MCF 10A (cell line): ENCODE results near the gene AHCYL1. TPM values are rescaled to one million over a fixed set of nuclear protein-coding genes. Genes with fewer than 3 reads are reported as not detected.
A peak's percentile ranks its signal among the peaks of the same experiment; 100 is the strongest.

Experiments used
- BruUV-seq: library from RNA; stranded (reverse); fragments of 400-500 nt; replicated peaks from 2 replicates; lab custom pipeline; 2021; lab: Mats Ljungman, UMichigan
- CTCF ChIA-PET: fragments of 300-600 bp; sonication (Branson Sonifier 250); formaldehyde crosslinking; extraction: SDS; loops from one replicate; lab custom pipeline; 2021; ENCODE audit warnings: antibody characterized with exemption, inconsistent platforms; lab: Yijun Ruan, JAX
- POLR2A ChIA-PET: fragments of 300-600, 350-650 bp; sonication (Branson Sonifier 250); formaldehyde crosslinking; extraction: SDS; loops from one replicate; lab custom pipeline; 2020; ENCODE audit warnings: antibody characterized with exemption, inconsistent platforms; lab: Yijun Ruan, JAX
- DNase-seq: peaks from one replicate; pipeline ENCODE4 v3.0.0-alpha.2; 2018; ENCODE audit not compliant: unreplicated experiment
- H3K27ac Mint-ChIP-seq: one replicate; pipeline ENCODE4 v1.8.0; 2022; ENCODE audit warnings: mild to moderate bottlenecking, low read depth, mixed read lengths; ENCODE audit not compliant: unreplicated experiment
- H3K27me3 Mint-ChIP-seq: one replicate; pipeline ENCODE4 v1.8.0; 2022; ENCODE audit warnings: mixed read lengths; ENCODE audit not compliant: insufficient read depth, unreplicated experiment
- H3K36me3 Mint-ChIP-seq: one replicate; pipeline ENCODE4 v1.8.0; 2022; ENCODE audit warnings: mild to moderate bottlenecking, moderate library complexity, mixed read lengths; ENCODE audit not compliant: insufficient read depth, unreplicated experiment
- H3K4me1 Mint-ChIP-seq: one replicate; pipeline ENCODE4 v1.8.0; 2022; ENCODE audit warnings: mixed read lengths; ENCODE audit not compliant: insufficient read depth, unreplicated experiment
- H3K4me3 Mint-ChIP-seq: one replicate; pipeline ENCODE4 v1.8.0; 2022; ENCODE audit warnings: mild to moderate bottlenecking, moderate library complexity, mixed read lengths; ENCODE audit not compliant: unreplicated experiment
- H3K9me3 Mint-ChIP-seq: one replicate; pipeline ENCODE4 v1.8.0; 2022; ENCODE audit warnings: mixed read lengths; ENCODE audit not compliant: unreplicated experiment
- CTCF ChIP-seq: fragments of 200-600 bp; IDR thresholded peaks from one replicate; pipeline ENCODE4 v1.8.0; 2022; ENCODE audit warnings: antibody characterized with exemption, mild to moderate bottlenecking; ENCODE audit not compliant: unreplicated experiment
- intact Hi-C: fragments of 100-400 bp; cut with micrococcal nuclease; formaldehyde crosslinking; loops from 2 replicates; pipeline ENCODE4 v1.14.1; 2022
- total RNA-seq: library from RNA; stranded (reverse); gene quantifications from 2 replicates; pipeline ENCODE4 v1.2.3, GENCODE V29; 2022

The AHCYL1 gene
- total RNA-seq, 1 experiment from 2014 or later: 104 TPM

GRCh38 chr1:109974191-109974590, 10.4 kb upstream of the AHCYL1 start:
- no peak for TF ChIP-seq CTCF
- peaks cover 28% of the 10 kb centered on the region for H3K4me1 Mint-ChIP-seq
- no peak for DNase-seq
- ChIA-PET POLR2A (interaction anchor here (1.6 kb wide), 1 partner anchor 11 kb away, joined by 4 read pairs; no protein-coding TSS in a partner anchor), CTCF (interaction anchor here (3.3 to 18.3 kb wide), 2 partner anchors 10 to 193 kb away, joined by 16 to 969 read pairs; partner anchors contain the start of gene AHCYL1)
- intact Hi-C loops: no loop called here
- H3K27ac Mint-ChIP-seq: no peak overlapping the region
- no peaks in the 10 kb centered on the region for H3K36me3 Mint-ChIP-seq
- H3K9me3 Mint-ChIP-seq: no peaks in the 10 kb centered on the region
- no peak overlapping the region for H3K4me3 Mint-ChIP-seq
- BruUV-seq: no TSS peak
- H3K27me3 Mint-ChIP-seq: no peaks in the 10 kb centered on the region

- CTCF ChIA-PET: interaction anchor here (0.7 to 18.3 kb wide), 6 partner anchors 9 to 194 kb away, joined by 3 to 969 read pairs (median 4); partner anchors contain the start of gene AHCYL1
- H3K27ac Mint-ChIP-seq: peak overlapping the region; percentile 24
Observed at GRCh38 chr1:109975718-109976117, 8.8 kb upstream of the AHCYL1 start.

GRCh38 chr1:109976762-109977161, 7.8 kb upstream of the AHCYL1 start:
- CTCF ChIA-PET: interaction anchor here (0.5 to 18.3 kb wide), 6 partner anchors 8 to 483 kb away, joined by 3 to 969 read pairs (median 4); partner anchors contain the start of genes AHCYL1 and CYB561D1
- intact Hi-C loops: no loop called here

More at GRCh38 chr1:109975718-109976117, 8.8 kb upstream of the AHCYL1 start:
- no TSS peak for BruUV-seq
- H3K36me3 Mint-ChIP-seq: no peaks in the 10 kb centered on the region
- H3K4me3 Mint-ChIP-seq: no peak overlapping the region
- H3K27me3 Mint-ChIP-seq: no peaks in the 10 kb centered on the region
- POLR2A ChIA-PET: interaction anchor here (1.0 to 1.6 kb wide), 3 partner anchors 10 to 59 kb away, joined by 3 to 4 read pairs (median 3); partner anchors contain the start of gene STRIP1
- H3K9me3 Mint-ChIP-seq: no peaks in the 10 kb centered on the region
- H3K4me1 Mint-ChIP-seq: peaks cover 28% of the 10 kb centered on the region
- no peak for TF ChIP-seq CTCF
- intact Hi-C loops: no loop called here
- peak; percentile 78 for DNase-seq

More at GRCh38 chr1:109976762-109977161, 7.8 kb upstream of the AHCYL1 start:
- H3K27me3 Mint-ChIP-seq: no peaks in the 10 kb centered on the region
- H3K4me3 Mint-ChIP-seq: no peak overlapping the region
- POLR2A ChIA-PET: interaction anchor here (1.1 kb wide), 1 partner anchor 58 kb away, joined by 3 read pairs; the partner anchor contains the start of gene STRIP1
- H3K36me3 Mint-ChIP-seq: no peaks in the 10 kb centered on the region
- no peaks in the 10 kb centered on the region for H3K9me3 Mint-ChIP-seq
- BruUV-seq: no TSS peak
- H3K4me1 Mint-ChIP-seq: peaks cover 35% of the 10 kb centered on the region
- no peak for TF ChIP-seq CTCF
- no peak for DNase-seq
- H3K27ac Mint-ChIP-seq: no peak overlapping the region
